HEK293 (cell line): Measurements from ENCODE around the gene POLR2E.

Experiments
- GLIS1 ChIP-seq: fragments of 450-650 bp; formaldehyde crosslinking; IDR thresholded peaks from 2 replicates; pipeline ENCODE4 v1.5.1; 2016; ENCODE audit warnings: missing biosample characterization, missing genetic modification characterization
- MZF1 ChIP-seq: fragments of 450-650 bp; formaldehyde crosslinking; IDR thresholded peaks from 2 replicates; pipeline ENCODE4 v1.5.1; 2017; ENCODE audit warnings: missing biosample characterization, missing genetic modification characterization, borderline replicate concordance
- ZEB2 ChIP-seq: fragments of 450-650 bp; formaldehyde crosslinking; IDR thresholded peaks from 2 replicates; pipeline ENCODE4 v1.5.1; 2016; ENCODE audit warnings: missing biosample characterization, missing genetic modification characterization
- ZNF121 ChIP-seq: fragments of 450-650 bp; formaldehyde crosslinking; IDR thresholded peaks from 2 replicates; pipeline ENCODE4 v1.5.1; 2016; ENCODE audit warnings: missing biosample characterization, missing genetic modification characterization
- ZNF140 ChIP-seq: fragments of 450-650 bp; formaldehyde crosslinking; IDR thresholded peaks from 2 replicates; pipeline ENCODE4 v1.5.1; 2016; ENCODE audit warnings: missing biosample characterization, missing genetic modification characterization
- ZNF155 ChIP-seq: fragments of 450-650 bp; formaldehyde crosslinking; IDR thresholded peaks from 2 replicates; pipeline ENCODE4 v1.5.1; 2016; ENCODE audit warnings: missing biosample characterization, missing genetic modification characterization
- ZNF175 ChIP-seq: fragments of 450-650 bp; formaldehyde crosslinking; IDR thresholded peaks from 2 replicates; pipeline ENCODE4 v1.5.1; 2016; ENCODE audit warnings: missing biosample characterization, missing genetic modification characterization
- ZNF184 ChIP-seq: fragments of 450-650 bp; IDR thresholded peaks from 2 replicates; pipeline ENCODE4 v1.5.1; 2018; ENCODE audit warnings: missing biosample characterization, mild to moderate bottlenecking, missing genetic modification characterization
- ZNF19 ChIP-seq: fragments of 450-650 bp; formaldehyde crosslinking; IDR thresholded peaks from 2 replicates; pipeline ENCODE4; 2016; ENCODE audit warnings: missing biosample characterization, missing genetic modification characterization, low read depth
- ZNF221 ChIP-seq: fragments of 450-650 bp; formaldehyde crosslinking; IDR thresholded peaks from 2 replicates; pipeline ENCODE4 v1.5.1; 2017; ENCODE audit warnings: missing biosample characterization, missing genetic modification characterization, borderline replicate concordance
- ZNF24 ChIP-seq: fragments of 450-650 bp; formaldehyde crosslinking; IDR thresholded peaks from 2 replicates; pipeline ENCODE4 v1.5.1; 2016; ENCODE audit warnings: missing biosample characterization, missing genetic modification characterization
- ZNF266 ChIP-seq: fragments of 450-650 bp; formaldehyde crosslinking; IDR thresholded peaks from 2 replicates; pipeline ENCODE4 v1.5.1; 2016; ENCODE audit warnings: missing biosample characterization, missing genetic modification characterization, low read depth
- ZNF274 ChIP-seq, 2 experiments: fragments of 200-500 bp in 1 of 2; fragments of 450-650 bp in 1 of 2; sonication (Bioruptor generic) in 1 of 2; formaldehyde crosslinking in 1 of 2; IDR thresholded peaks; 2 replicates each; pipeline versions ENCODE4 v1.5.1 to v1.6.1; 2014 to 2016; ENCODE audit warnings: borderline replicate concordance in 1 of 2, inconsistent platforms in 1 of 2, low read length in 1 of 2, missing biosample characterization in 1 of 2, missing genetic modification characterization in 1 of 2
- ZNF366 ChIP-seq: fragments of 450-650 bp; formaldehyde crosslinking; conservative IDR thresholded peaks from 2 replicates; pipeline ENCODE4 v1.5.1; 2016; ENCODE audit warnings: missing biosample characterization, missing genetic modification characterization
- ZNF501 ChIP-seq: fragments of 450-650 bp; formaldehyde crosslinking; IDR thresholded peaks from 2 replicates; pipeline ENCODE4 v1.5.1; 2016; ENCODE audit warnings: missing biosample characterization, missing genetic modification characterization
- ZNF549 ChIP-seq: fragments of 450-650 bp; IDR thresholded peaks from 2 replicates; pipeline ENCODE4 v1.5.1; 2018; ENCODE audit warnings: missing biosample characterization, missing genetic modification characterization, mild to moderate bottlenecking, inconsistent platforms, moderate library complexity
- ZNF561 ChIP-seq: fragments of 450-650 bp; IDR thresholded peaks from 2 replicates; pipeline ENCODE4 v1.5.1; 2018; ENCODE audit warnings: missing biosample characterization, missing genetic modification characterization, borderline replicate concordance
- ZNF777 ChIP-seq: fragments of 450-650 bp; formaldehyde crosslinking; IDR thresholded peaks from 2 replicates; pipeline ENCODE4 v1.5.1; 2017; ENCODE audit warnings: missing biosample characterization, missing genetic modification characterization, borderline replicate concordance
- ZNF791 ChIP-seq: fragments of 450-650 bp; formaldehyde crosslinking; IDR thresholded peaks from 2 replicates; pipeline ENCODE4 v1.5.1; 2016; ENCODE audit warnings: missing biosample characterization, missing genetic modification characterization
- TF ChIP-seq, protein P1 (sequence below): fragments of 450-650 bp; formaldehyde crosslinking; IDR thresholded peaks from 2 replicates; pipeline ENCODE4 v1.5.1; 2016; ENCODE audit warnings: missing biosample characterization, missing genetic modification characterization, borderline replicate concordance
- TF ChIP-seq, protein P2 (sequence below): fragments of 450-650 bp; IDR thresholded peaks from 2 replicates; pipeline ENCODE4 v1.5.1; 2018; ENCODE audit warnings: missing biosample characterization, missing genetic modification characterization
- TF ChIP-seq, protein P3 (sequence below): fragments of 450-650 bp; formaldehyde crosslinking; IDR thresholded peaks from 2 replicates; pipeline ENCODE4 v1.5.1; 2016; ENCODE audit warnings: missing biosample characterization, missing genetic modification characterization
- TF ChIP-seq, protein P4 (sequence below): fragments of 450-650 bp; formaldehyde crosslinking; IDR thresholded peaks from 2 replicates; pipeline ENCODE4 v1.5.1; 2016; ENCODE audit warnings: missing biosample characterization, missing genetic modification characterization
- TF ChIP-seq, protein P5 (sequence below): fragments of 450-650 bp; formaldehyde crosslinking; IDR thresholded peaks from 2 replicates; pipeline ENCODE4 v1.5.1; 2016; ENCODE audit warnings: missing biosample characterization, missing genetic modification characterization

Gene POLR2E

DNA sequence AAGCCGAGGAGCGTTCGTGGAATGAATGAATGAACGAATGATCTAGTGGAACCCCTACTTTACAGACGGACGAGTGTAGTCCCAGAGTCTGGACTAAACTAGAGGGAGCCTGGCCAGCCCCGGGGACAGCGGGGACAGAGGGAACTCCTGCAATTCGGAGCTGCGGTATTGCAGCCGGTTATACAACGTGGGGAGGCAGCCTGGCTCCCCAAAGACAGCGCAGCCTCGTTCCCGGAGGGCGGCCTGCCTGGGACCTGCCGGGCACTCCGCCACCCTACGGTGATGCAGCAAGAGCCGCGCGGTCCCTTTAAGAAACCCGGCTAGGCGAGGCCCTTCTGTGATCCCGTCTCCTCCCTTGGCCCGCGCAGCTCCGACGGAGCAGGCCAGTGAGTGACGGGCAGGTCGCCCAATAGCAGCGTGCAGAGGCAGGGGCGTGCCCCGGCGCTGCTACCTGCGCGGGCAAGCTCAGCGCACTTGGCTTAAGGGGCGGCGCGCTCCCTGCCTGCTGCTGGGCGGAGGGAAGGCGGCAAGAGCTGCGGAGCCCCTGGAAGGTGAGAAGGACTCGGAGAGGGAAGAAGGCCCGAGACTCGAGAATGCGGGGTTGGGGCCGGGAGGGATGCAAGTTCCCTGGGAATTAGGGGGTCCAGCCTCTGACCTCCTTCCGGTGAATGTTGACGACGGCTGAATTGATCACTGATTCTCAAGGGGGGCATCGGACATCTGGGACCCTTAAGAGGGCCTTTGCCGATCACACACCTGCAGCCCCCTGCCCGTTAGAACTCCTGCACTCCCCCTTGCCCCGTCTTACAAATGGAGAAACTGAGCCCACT lies 55.3 kb downstream of the POLR2E start, which contains the start of gene ABCA7 (continued):
- TF ChIP-seq, protein P1, sequence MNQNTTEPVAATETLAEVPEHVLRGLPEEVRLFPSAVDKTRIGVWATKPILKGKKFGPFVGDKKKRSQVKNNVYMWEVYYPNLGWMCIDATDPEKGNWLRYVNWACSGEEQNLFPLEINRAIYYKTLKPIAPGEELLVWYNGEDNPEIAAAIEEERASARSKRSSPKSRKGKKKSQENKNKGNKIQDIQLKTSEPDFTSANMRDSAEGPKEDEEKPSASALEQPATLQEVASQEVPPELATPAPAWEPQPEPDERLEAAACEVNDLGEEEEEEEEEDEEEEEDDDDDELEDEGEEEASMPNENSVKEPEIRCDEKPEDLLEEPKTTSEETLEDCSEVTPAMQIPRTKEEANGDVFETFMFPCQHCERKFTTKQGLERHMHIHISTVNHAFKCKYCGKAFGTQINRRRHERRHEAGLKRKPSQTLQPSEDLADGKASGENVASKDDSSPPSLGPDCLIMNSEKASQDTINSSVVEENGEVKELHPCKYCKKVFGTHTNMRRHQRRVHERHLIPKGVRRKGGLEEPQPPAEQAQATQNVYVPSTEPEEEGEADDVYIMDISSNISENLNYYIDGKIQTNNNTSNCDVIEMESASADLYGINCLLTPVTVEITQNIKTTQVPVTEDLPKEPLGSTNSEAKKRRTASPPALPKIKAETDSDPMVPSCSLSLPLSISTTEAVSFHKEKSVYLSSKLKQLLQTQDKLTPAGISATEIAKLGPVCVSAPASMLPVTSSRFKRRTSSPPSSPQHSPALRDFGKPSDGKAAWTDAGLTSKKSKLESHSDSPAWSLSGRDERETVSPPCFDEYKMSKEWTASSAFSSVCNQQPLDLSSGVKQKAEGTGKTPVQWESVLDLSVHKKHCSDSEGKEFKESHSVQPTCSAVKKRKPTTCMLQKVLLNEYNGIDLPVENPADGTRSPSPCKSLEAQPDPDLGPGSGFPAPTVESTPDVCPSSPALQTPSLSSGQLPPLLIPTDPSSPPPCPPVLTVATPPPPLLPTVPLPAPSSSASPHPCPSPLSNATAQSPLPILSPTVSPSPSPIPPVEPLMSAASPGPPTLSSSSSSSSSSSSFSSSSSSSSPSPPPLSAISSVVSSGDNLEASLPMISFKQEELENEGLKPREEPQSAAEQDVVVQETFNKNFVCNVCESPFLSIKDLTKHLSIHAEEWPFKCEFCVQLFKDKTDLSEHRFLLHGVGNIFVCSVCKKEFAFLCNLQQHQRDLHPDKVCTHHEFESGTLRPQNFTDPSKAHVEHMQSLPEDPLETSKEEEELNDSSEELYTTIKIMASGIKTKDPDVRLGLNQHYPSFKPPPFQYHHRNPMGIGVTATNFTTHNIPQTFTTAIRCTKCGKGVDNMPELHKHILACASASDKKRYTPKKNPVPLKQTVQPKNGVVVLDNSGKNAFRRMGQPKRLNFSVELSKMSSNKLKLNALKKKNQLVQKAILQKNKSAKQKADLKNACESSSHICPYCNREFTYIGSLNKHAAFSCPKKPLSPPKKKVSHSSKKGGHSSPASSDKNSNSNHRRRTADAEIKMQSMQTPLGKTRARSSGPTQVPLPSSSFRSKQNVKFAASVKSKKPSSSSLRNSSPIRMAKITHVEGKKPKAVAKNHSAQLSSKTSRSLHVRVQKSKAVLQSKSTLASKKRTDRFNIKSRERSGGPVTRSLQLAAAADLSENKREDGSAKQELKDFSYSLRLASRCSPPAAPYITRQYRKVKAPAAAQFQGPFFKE (tag by site-specific recombination), result no peak
- TF ChIP-seq ZNF121 (tag by site-specific recombination), result no peak
- TF ChIP-seq ZNF274 (IDR thresholded peaks at IDR 0.05; ENCODE audit: low read length), result no peak
- TF ChIP-seq ZNF274 (tag by site-specific recombination; IDR thresholded peaks at IDR 0.05; ENCODE audit: borderline replicate concordance), result no peak
- no peak for TF ChIP-seq ZNF791 (tag by site-specific recombination)
- TF ChIP-seq ZNF184 (tag by site-specific recombination), result no peak
- TF ChIP-seq ZNF19, result no peak
- peak; percentile 95 for TF ChIP-seq ZEB2
- TF ChIP-seq, protein P2, sequence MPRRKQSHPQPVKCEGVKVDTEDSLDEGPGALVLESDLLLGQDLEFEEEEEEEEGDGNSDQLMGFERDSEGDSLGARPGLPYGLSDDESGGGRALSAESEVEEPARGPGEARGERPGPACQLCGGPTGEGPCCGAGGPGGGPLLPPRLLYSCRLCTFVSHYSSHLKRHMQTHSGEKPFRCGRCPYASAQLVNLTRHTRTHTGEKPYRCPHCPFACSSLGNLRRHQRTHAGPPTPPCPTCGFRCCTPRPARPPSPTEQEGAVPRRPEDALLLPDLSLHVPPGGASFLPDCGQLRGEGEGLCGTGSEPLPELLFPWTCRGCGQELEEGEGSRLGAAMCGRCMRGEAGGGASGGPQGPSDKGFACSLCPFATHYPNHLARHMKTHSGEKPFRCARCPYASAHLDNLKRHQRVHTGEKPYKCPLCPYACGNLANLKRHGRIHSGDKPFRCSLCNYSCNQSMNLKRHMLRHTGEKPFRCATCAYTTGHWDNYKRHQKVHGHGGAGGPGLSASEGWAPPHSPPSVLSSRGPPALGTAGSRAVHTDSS (tag by site-specific recombination), result no peak
- TF ChIP-seq, protein P3, sequence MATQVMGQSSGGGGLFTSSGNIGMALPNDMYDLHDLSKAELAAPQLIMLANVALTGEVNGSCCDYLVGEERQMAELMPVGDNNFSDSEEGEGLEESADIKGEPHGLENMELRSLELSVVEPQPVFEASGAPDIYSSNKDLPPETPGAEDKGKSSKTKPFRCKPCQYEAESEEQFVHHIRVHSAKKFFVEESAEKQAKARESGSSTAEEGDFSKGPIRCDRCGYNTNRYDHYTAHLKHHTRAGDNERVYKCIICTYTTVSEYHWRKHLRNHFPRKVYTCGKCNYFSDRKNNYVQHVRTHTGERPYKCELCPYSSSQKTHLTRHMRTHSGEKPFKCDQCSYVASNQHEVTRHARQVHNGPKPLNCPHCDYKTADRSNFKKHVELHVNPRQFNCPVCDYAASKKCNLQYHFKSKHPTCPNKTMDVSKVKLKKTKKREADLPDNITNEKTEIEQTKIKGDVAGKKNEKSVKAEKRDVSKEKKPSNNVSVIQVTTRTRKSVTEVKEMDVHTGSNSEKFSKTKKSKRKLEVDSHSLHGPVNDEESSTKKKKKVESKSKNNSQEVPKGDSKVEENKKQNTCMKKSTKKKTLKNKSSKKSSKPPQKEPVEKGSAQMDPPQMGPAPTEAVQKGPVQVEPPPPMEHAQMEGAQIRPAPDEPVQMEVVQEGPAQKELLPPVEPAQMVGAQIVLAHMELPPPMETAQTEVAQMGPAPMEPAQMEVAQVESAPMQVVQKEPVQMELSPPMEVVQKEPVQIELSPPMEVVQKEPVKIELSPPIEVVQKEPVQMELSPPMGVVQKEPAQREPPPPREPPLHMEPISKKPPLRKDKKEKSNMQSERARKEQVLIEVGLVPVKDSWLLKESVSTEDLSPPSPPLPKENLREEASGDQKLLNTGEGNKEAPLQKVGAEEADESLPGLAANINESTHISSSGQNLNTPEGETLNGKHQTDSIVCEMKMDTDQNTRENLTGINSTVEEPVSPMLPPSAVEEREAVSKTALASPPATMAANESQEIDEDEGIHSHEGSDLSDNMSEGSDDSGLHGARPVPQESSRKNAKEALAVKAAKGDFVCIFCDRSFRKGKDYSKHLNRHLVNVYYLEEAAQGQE (tag by site-specific recombination), result no peak
- no peak for TF ChIP-seq ZNF175 (tag by site-specific recombination)
- TF ChIP-seq ZNF549 (tag by site-specific recombination), result no peak
- no peak for TF ChIP-seq ZNF501 (tag by site-specific recombination)
- no peak for TF ChIP-seq ZNF777
- TF ChIP-seq, protein P4, sequence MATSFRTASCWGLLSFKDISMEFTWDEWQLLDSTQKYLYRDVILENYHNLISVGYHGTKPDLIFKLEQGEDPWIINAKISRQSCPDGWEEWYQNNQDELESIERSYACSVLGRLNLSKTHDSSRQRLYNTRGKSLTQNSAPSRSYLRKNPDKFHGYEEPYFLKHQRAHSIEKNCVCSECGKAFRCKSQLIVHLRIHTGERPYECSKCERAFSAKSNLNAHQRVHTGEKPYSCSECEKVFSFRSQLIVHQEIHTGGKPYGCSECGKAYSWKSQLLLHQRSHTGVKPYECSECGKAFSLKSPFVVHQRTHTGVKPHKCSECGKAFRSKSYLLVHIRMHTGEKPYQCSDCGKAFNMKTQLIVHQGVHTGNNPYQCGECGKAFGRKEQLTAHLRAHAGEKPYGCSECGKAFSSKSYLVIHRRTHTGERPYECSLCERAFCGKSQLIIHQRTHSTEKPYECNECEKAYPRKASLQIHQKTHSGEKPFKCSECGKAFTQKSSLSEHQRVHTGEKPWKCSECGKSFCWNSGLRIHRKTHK (tag by site-specific recombination), result no peak
- no peak for TF ChIP-seq ZNF140
- no peak for TF ChIP-seq ZNF221
- no peak for TF ChIP-seq ZNF266
- TF ChIP-seq ZNF24 (tag by site-specific recombination), result peak; percentile 99
- TF ChIP-seq, protein P5, sequence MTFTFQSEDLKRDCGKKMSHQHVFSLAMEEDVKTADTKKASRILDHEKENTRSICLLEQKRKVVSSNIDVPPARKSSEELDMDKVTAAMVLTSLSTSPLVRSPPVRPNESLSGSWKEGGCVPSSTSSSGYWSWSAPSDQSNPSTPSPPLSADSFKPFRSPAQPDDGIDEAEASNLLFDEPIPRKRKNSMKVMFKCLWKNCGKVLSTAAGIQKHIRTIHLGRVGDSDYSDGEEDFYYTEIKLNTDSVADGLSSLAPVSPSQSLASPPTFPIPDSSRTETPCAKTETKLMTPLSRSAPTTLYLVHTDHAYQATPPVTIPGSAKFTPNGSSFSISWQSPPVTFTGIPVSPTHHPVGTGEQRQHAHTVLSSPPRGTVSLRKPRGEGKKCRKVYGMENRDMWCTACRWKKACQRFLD (tag by site-specific recombination), result no peak
- 0 out of 2 replicates have a peak, but pooled peaks have one; percentile 48 for TF ChIP-seq ZNF561 (tag by site-specific recombination)
- TF ChIP-seq MZF1, result no peak
- TF ChIP-seq ZNF155 (tag by site-specific recombination), result no peak
- TF ChIP-seq ZNF366 (tag by site-specific recombination), result peak; percentile 54; the same call in 1 of the 2 replicates
- peak; percentile 66; the same call in 1 of the 2 replicates for TF ChIP-seq GLIS1 (tag by site-specific recombination)
